SKM-1 (cell line): ENCODE measurements around the gene PTK7.

Experiments
- DNase-seq: peaks from one replicate; lab custom pipeline; 2025; ENCODE audit not compliant: unreplicated experiment; lab: John Stamatoyannopoulos, UW

PTK7 gene

GRCh38 chr6:43086022-43086658 is 10.0 kb downstream of the PTK7 start:
- DNase-seq = no peak

- DNase-seq = no peak
Measured at GRCh38 chr6:43088654-43089056, 12.5 kb downstream of the PTK7 start.

GRCh38 chr6:43089467-43089866 is 13.4 kb downstream of the PTK7 start:
- DNase-seq = no peak

- no peak for DNase-seq
Measured at GRCh38 chr6:43089874-43090558, 13.9 kb downstream of the PTK7 start.

GRCh38 chr6:43090559-43090956 is 14.4 kb downstream of the PTK7 start:
- DNase-seq = no peak

- no peak for DNase-seq
Measured at GRCh38 chr6:43091020-43091419, 14.9 kb downstream of the PTK7 start.

- DNase-seq = no peak
Measured at GRCh38 chr6:43091436-43091991, 15.4 kb downstream of the PTK7 start.

- no peak for DNase-seq
Measured at GRCh38 chr6:43092635-43093034, 16.5 kb downstream of the PTK7 start.

GRCh38 chr6:43093436-43094289 is 17.5 kb downstream of the PTK7 start:
- DNase-seq = no peak

GRCh38 chr6:43095939-43096338 is 19.8 kb downstream of the PTK7 start:
- DNase-seq = no peak

GRCh38 chr6:43096451-43097097 is 20.5 kb downstream of the PTK7 start:
- no peak for DNase-seq

GRCh38 chr6:43097098-43097489 is 21.0 kb downstream of the PTK7 start:
- DNase-seq = no peak

- no peak for DNase-seq
Measured at GRCh38 chr6:43097502-43097901, 21.4 kb downstream of the PTK7 start.

- DNase-seq = no peak
Measured at GRCh38 chr6:43101497-43101896, 25.4 kb downstream of the PTK7 start.

- no peak for DNase-seq
Measured at GRCh38 chr6:43103253-43103876, 27.3 kb downstream of the PTK7 start.

- no peak for DNase-seq
Measured at GRCh38 chr6:43105538-43106222, 29.6 kb downstream of the PTK7 start.

GRCh38 chr6:43107344-43108062 is 31.4 kb downstream of the PTK7 start:
- DNase-seq = no peak

GRCh38 chr6:43113431-43114260 is 37.5 kb downstream of the PTK7 start:
- no peak for DNase-seq

- DNase-seq = no peak
Measured at GRCh38 chr6:43115365-43115764, 39.3 kb downstream of the PTK7 start.
